ENCODE results near the gene JADE1. TPM values are rescaled to one million over a fixed set of nuclear protein-coding genes. Genes with fewer than 3 reads are reported as not detected.

Gene JADE1
- total and polyA plus RNA-seq, 2 of the 13 experiments (the other 11 are each of a cell fraction or from before 2014, with no cell fraction given): 5.4 to 19.3 TPM

- TF ChIP-seq ZNF414 (CRISPR knock-in tag; IDR thresholded peaks at IDR 0.05) (0 out of 2 replicates have a peak, but pooled peaks have one; percentile 47), ATF7 (IDR thresholded peaks at IDR 0.05) (peak; percentile 46; the same call in 1 of the 2 replicates), ATF7 (CRISPR knock-in tag; IDR thresholded peaks at IDR 0.05) (no peak), PHF8 (CRISPR knock-in tag; IDR thresholded peaks at IDR 0.05) (peak; percentile 22; the same call in 1 of the 2 replicates), SALL2 (CRISPR knock-in tag; IDR thresholded peaks at IDR 0.05) (peak; percentile 79; the same call in 1 of the 2 replicates), FOSL2 (CRISPR knock-in tag; IDR thresholded peaks at IDR 0.05) (0 out of 2 replicates have a peak, but pooled peaks have one; percentile 17), ZNF672 (CRISPR knock-in tag; IDR thresholded peaks at IDR 0.05) (0 out of 2 replicates have a peak, but pooled peaks have one; percentile 38), GATAD1 (CRISPR knock-in tag; IDR thresholded peaks at IDR 0.05) (peak; percentile 35; the same call in 1 of the 2 replicates), ZNF724P (CRISPR knock-in tag; IDR thresholded peaks at IDR 0.05; ENCODE audit: borderline replicate concordance) (no peak), ARHGAP35 (CRISPR knock-in tag; IDR thresholded peaks at IDR 0.05; ENCODE audit: borderline replicate concordance) (no peak), SCMH1 (CRISPR knock-in tag; IDR thresholded peaks at IDR 0.05; ENCODE audit: borderline replicate concordance) (no peak), DMTF1 (CRISPR knock-in tag; IDR thresholded peaks at IDR 0.05) (no peak), HES4 (CRISPR knock-in tag; IDR thresholded peaks at IDR 0.05; ENCODE audit: borderline replicate concordance) (no peak), ZFP36L1 (CRISPR knock-in tag; IDR thresholded peaks at IDR 0.05) (no peak), RAD21 (CRISPR knock-in tag; IDR thresholded peaks at IDR 0.05) (peak; percentile 87), ARID2 (CRISPR knock-in tag; IDR thresholded peaks at IDR 0.05; ENCODE audit: borderline replicate concordance) (0 out of 2 replicates have a peak, but pooled peaks have one; percentile 55), BORCS8-MEF2B (CRISPR knock-in tag; IDR thresholded peaks at IDR 0.05) (peak; percentile 45; the same call in 1 of the 2 replicates), HOXA7 (CRISPR knock-in tag; IDR thresholded peaks at IDR 0.05) (no peak), DMAP1 (CRISPR knock-in tag; IDR thresholded peaks at IDR 0.05) (0 out of 2 replicates have a peak, but pooled peaks have one; percentile 33)
- TF ChIP-seq, protein P1, sequence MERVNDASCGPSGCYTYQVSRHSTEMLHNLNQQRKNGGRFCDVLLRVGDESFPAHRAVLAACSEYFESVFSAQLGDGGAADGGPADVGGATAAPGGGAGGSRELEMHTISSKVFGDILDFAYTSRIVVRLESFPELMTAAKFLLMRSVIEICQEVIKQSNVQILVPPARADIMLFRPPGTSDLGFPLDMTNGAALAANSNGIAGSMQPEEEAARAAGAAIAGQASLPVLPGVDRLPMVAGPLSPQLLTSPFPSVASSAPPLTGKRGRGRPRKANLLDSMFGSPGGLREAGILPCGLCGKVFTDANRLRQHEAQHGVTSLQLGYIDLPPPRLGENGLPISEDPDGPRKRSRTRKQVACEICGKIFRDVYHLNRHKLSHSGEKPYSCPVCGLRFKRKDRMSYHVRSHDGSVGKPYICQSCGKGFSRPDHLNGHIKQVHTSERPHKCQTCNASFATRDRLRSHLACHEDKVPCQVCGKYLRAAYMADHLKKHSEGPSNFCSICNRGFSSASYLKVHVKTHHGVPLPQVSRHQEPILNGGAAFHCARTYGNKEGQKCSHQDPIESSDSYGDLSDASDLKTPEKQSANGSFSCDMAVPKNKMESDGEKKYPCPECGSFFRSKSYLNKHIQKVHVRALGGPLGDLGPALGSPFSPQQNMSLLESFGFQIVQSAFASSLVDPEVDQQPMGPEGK (CRISPR knock-in tag; IDR thresholded peaks at IDR 0.05): peak; percentile 79
- TF ChIP-seq, protein P2, sequence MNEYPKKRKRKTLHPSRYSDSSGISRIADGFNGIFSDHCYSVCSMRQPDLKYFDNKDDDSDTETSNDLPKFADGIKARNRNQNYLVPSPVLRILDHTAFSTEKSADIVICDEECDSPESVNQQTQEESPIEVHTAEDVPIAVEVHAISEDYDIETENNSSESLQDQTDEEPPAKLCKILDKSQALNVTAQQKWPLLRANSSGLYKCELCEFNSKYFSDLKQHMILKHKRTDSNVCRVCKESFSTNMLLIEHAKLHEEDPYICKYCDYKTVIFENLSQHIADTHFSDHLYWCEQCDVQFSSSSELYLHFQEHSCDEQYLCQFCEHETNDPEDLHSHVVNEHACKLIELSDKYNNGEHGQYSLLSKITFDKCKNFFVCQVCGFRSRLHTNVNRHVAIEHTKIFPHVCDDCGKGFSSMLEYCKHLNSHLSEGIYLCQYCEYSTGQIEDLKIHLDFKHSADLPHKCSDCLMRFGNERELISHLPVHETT (CRISPR knock-in tag; conservative IDR thresholded peaks at IDR 0.05): peak; percentile 66; the same call in 1 of the 2 replicates
- TF ChIP-seq, protein P3, sequence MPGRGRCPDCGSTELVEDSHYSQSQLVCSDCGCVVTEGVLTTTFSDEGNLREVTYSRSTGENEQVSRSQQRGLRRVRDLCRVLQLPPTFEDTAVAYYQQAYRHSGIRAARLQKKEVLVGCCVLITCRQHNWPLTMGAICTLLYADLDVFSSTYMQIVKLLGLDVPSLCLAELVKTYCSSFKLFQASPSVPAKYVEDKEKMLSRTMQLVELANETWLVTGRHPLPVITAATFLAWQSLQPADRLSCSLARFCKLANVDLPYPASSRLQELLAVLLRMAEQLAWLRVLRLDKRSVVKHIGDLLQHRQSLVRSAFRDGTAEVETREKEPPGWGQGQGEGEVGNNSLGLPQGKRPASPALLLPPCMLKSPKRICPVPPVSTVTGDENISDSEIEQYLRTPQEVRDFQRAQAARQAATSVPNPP (CRISPR knock-in tag; IDR thresholded peaks at IDR 0.05): 0 out of 2 replicates have a peak, but pooled peaks have one; percentile 57
Measured at GRCh38 chr4:128809477-128810330, at the start of gene JADE1 (continued).
